ENCODE data around the gene GP1BB. TPM values are rescaled to one million over a fixed set of nuclear protein-coding genes. Genes with fewer than 3 reads are reported as not detected.

GP1BB gene
- polyA plus RNA-seq, 1 of the 3 experiments (the other 2 are of a cell fraction): 1.5 TPM

GRCh38 chr22:19741053-19741452, 17.7 kb downstream of the GP1BB start:
- H3K36me3 ChIP-seq (replicated peaks in 1 of 2; ENCODE audit: control insufficient read depth in 1 of 2, insufficient read depth in 2 of 2, low read length in 1 of 2): no peaks in the 10 kb centered on the region
- POLR2A ChIA-PET: no interaction called here
- CTCF ChIA-PET: interaction anchor here (1.5 to 5.1 kb wide), 4 partner anchors 10 to 206 kb away, joined by 3 to 49 read pairs (median 7); no protein-coding TSS in a partner anchor
- H3K4me2 ChIP-seq: no peak overlapping the region
- H3K4me1 ChIP-seq (ENCODE audit: control insufficient read depth in 1 of 2, insufficient read depth in 2 of 2, low read depth in 1 of 2, low read length in 1 of 2): peaks cover 0 to 17% of the 10 kb centered on the region in 2 experiments; a peak in 1 of 4 replicates
- H2AFZ ChIP-seq (ENCODE audit: low read depth): no peak overlapping the region
- no peaks in the 10 kb centered on the region for H3K9me2 ChIP-seq
- WGBS (ENCODE audit: low lambda C conversion rate): 89% methylated on average over 7 of the region's 7 CpGs
- no peaks in the 10 kb centered on the region for H3F3A ChIP-seq (replicated peaks; ENCODE audit: insufficient read depth)
- no peak overlapping the region for H3K27ac ChIP-seq (ENCODE audit: low read depth in 2 of 2, low read length in 1 of 2)
- DNase-seq: no peak
- H3K4me3 ChIP-seq (ENCODE audit: low read depth in 2 of 2, low read length in 1 of 2): no peak overlapping the region
- no peaks in the 10 kb centered on the region for H4K20me1 ChIP-seq (ENCODE audit: insufficient read depth)
- H3K9me3 ChIP-seq: no peaks in the 10 kb centered on the region
- TF ChIP-seq ELF1 (IDR thresholded peaks at IDR 0.05) (no peak), EP300 (IDR thresholded peaks at IDR 0.05; ENCODE audit: borderline replicate concordance in 1 of 2, low read depth in 1 of 2, low read length in 1 of 2) (no peak), SMC3 (IDR thresholded peaks at IDR 0.05; ENCODE audit: low read depth, low read length) (no peak), MEF2A (IDR thresholded peaks at IDR 0.05; ENCODE audit: borderline replicate concordance, low read depth) (no peak), FOXJ3 (CRISPR knock-in tag; IDR thresholded peaks at IDR 0.05) (no peak), RAD21 (IDR thresholded peaks at IDR 0.05; ENCODE audit: low read length) (no peak), JUND (IDR thresholded peaks at IDR 0.05) (no peak), FOXM1 (IDR thresholded peaks at IDR 0.05; ENCODE audit: low read depth) (no peak), POLR2AphosphoS5 (IDR thresholded peaks at IDR 0.05; ENCODE audit: low read depth, low read length) (no peak), USF1 (IDR thresholded peaks at IDR 0.05; ENCODE audit: borderline replicate concordance, low read depth) (no peak), EZH2phosphoT487 (IDR thresholded peaks at IDR 0.05; ENCODE audit: borderline replicate concordance, low read depth) (no peak), GATA2 (CRISPR knock-in tag; IDR thresholded peaks at IDR 0.05) (no peak), CTCF (IDR thresholded peaks at IDR 0.05) (no peak), CHD2 (IDR thresholded peaks at IDR 0.05; ENCODE audit: low read length, partially characterized antibody) (no peak), MAX (IDR thresholded peaks at IDR 0.05; ENCODE audit: low read depth) (no peak)
- no peaks in the 10 kb centered on the region for H3K27me3 ChIP-seq (ENCODE audit: insufficient read depth)
- no peak overlapping the region for H3K9ac ChIP-seq
- H3K79me2 ChIP-seq (ENCODE audit: insufficient read depth): no peaks in the 10 kb centered on the region

All from SK-N-SH (cell line).